GM12891 (cell line): Measurements from ENCODE around the gene IFIH1.

Experiments used
- DNase-seq: peaks from one replicate; pipeline ENCODE4 v3.0.0; 2011; ENCODE audit warnings: low spot score; ENCODE audit not compliant: insufficient read length
- FAIRE-seq: peaks from 2 replicates; lab custom pipeline; 2011; peaks lifted over from hg19 to GRCh38; lab: Jason Lieb, UNC
- PAX5 ChIP-seq: IDR thresholded peaks from 2 replicates; pipeline ENCODE4 v1.6.1; 2011; ENCODE audit warnings: low read length, moderate library complexity, mild to moderate bottlenecking; ENCODE audit not compliant: insufficient read depth, severe bottlenecking
- POLR2A ChIP-seq: IDR thresholded peaks from 2 replicates; pipeline ENCODE4 v1.6.1; 2011; ENCODE audit warnings: low read depth, low read length, control low read depth
- POLR2AphosphoS5 ChIP-seq: IDR thresholded peaks from 2 replicates; pipeline ENCODE4 v1.6.1; 2011; ENCODE audit warnings: low read depth, low read length, control low read depth
- POU2F2 ChIP-seq: IDR thresholded peaks from 2 replicates; pipeline ENCODE4 v1.6.1; 2011; ENCODE audit warnings: low read depth, mild to moderate bottlenecking, control low read depth, low read length, moderate library complexity
- SPI1 ChIP-seq: IDR thresholded peaks from 2 replicates; pipeline ENCODE4 v1.6.1; 2011; ENCODE audit warnings: low read depth, low read length, control low read depth
- TAF1 ChIP-seq: IDR thresholded peaks from 2 replicates; pipeline ENCODE4 v1.6.1; 2011; ENCODE audit warnings: low read depth, low read length, control low read depth

Gene IFIH1

DNA sequence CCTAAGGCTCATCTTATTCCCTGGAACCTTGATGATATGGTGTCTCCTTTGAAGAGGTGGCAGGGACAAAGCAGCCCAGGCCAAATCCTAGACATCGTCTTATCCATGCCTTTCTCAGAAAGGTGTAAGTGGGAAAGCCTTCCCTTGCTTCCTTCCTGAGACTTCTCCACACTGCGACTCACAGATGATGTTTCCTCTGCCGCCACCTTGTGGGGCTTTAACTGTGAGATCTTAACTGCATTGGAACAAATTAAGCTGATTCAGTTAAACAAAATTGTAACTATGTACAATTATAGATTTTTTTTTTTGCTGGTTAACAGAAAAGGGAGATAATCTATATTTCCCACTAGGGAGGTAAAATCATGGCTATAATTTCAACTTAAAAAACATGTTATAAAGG, 15.5 kb upstream of the IFIH1 start:
- DNase-seq = no peak
- peak; percentile 86 for FAIRE-seq

DNA sequence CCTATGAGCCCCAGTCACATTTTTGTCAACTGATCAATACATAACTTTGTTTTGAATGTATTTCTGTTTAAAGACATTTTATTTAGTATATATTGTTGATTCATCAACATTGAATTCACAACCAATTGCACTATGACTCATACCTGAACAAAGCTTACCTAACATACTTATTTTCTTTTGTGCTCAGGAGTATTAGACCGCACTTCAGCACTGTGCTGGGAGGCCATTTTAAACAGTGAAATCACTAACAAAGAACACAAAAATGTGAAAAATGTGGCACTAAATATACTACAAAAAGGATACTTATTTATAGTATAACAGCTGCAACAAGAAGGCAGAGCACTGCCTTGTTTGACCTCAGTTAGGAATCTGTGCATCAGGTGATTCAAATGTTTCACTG, 12.4 kb upstream of the IFIH1 start:
- DNase-seq = no peak
- TF ChIP-seq PAX5 = no peak
- no peak for TF ChIP-seq SPI1
- no peak for TF ChIP-seq POLR2A
- no peak for TF ChIP-seq POU2F2
- no peak for FAIRE-seq

More for the DNA sequence above, 15.5 kb upstream of the IFIH1 start:
- TF ChIP-seq POU2F2 (no peak), TAF1 (no peak), POLR2A (no peak), PAX5 (no peak), SPI1 (no peak), POLR2AphosphoS5 (no peak)

DNA sequence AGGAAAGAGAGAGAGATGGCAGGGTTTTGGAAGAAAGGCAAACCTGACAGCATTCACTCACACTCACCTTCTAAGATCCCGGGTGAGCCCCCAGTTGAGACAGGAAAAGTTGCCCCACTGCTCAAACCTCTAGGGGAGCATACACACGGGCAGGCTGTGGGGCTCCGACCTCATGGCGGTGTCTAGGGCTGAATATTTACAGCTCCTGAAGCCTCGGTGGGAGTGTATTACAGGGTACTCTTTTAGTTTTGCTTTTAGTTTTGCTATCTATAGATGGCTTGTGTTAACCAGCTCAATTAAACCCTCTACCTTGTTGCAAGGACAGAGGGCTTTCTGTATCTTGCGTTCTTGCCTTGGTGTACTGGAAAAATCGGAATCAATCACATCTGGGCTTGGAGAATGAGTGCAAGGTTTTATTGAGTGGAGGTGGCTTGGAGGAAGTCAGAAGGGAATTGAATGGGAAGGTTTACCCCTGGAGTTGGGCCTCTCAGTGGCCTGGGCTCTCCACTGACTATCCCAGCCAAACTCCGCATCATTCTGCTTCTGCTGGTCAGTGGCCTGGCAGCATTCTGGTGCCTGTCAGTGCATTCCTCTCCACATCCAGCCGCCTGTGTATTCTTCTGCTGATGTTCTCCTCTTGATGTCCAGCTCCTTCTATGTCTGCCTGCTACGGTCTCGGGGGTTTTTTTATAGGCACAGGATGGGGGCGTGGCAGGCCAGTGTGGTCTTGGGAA, 10.1 kb upstream of the IFIH1 start:
- FAIRE-seq = peak; percentile 47
- no peak for DNase-seq
- TF ChIP-seq PAX5 = no peak
- TF ChIP-seq TAF1 = no peak
- TF ChIP-seq SPI1 = no peak
- no peak for TF ChIP-seq POU2F2
- TF ChIP-seq POLR2AphosphoS5 = no peak
- no peak for TF ChIP-seq POLR2A

DNA sequence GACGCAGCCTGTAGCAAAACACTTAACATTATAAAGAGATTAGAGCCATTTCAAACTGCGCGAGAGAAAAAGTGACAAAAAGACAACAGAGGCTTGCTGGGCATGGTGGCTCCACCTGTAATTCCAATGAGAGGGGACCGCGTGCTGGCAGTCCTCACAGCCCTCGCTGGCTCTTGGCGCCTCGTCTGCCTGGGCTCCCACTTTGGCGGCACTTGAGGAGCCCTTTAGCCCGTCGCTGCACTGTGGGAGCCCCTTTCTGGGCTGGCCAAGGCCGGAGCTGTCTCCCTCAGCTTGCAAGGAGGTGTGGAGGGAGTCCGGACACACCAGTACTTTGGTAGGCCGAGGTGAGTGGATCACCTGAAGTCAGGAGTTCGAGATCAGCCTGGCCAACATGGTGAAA, 9.3 kb upstream of the IFIH1 start:
- DNase-seq (no peak), FAIRE-seq (no peak)
- TF ChIP-seq POU2F2 (no peak), POLR2AphosphoS5 (no peak), TAF1 (no peak), PAX5 (no peak), SPI1 (no peak), POLR2A (no peak)

DNA sequence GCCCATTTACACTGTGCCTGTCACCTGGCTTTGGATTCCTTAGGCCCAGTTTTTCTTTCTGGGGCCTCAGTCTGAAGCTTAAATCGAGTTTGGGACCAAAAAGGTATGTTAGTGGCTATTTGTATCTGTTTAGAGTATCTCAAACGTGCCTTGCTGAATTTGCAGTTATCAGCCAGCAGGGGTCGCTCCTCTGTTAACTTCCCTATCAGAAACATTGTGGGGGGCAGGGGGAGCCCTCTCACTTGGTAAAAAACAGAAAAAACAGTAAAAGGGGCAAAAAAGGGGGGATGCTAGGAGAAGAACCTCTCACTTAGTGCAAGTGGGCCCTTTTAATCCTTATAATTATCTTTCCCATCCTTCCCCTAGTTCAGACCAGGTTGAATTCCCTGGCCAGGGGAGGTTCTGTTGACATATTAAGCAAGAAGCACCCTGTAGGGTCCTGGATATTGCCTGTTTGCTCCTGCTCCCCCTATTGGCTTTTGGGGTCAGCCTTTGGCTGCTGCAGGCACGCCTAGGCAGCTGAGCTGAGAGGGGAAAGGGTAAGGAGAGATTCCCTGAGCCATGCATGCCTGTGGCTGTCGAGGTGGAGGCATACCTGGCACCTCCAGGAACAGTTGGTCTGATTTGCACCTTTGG, 8.8 kb upstream of the IFIH1 start:
- no peak for TF ChIP-seq POU2F2
- TF ChIP-seq POLR2A = no peak
- no peak for TF ChIP-seq PAX5
- no peak for TF ChIP-seq TAF1
- TF ChIP-seq POLR2AphosphoS5 = no peak
- no peak for TF ChIP-seq SPI1

DNA sequence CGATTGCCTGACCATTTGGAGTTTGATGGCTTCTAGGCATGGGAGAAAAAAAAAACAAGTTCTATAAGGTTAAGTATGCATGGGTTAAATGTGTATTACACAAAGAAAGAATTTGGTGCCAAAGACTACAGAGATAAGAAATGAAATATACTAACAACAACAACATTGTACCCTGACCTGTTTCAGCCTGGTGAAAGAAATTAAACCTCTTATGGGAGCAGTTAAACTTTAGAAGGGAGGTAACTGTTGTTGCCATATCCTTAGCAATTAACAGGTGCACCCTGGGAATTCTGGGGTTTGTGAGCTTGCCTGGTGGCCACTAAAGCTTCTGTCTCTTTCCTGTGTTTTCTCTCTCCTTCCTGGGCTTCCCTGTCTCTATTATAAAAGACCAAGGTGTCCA, 6.5 kb upstream of the IFIH1 start:
- DNase-seq (no peak), FAIRE-seq (peak; percentile 13)
- TF ChIP-seq POLR2AphosphoS5 = no peak
- TF ChIP-seq SPI1 = no peak
- TF ChIP-seq POLR2A = no peak
- TF ChIP-seq TAF1 = no peak
- TF ChIP-seq POU2F2 = no peak
- TF ChIP-seq PAX5 = no peak

More for the DNA sequence above, 8.8 kb upstream of the IFIH1 start:
- FAIRE-seq (peak; percentile 45), DNase-seq (no peak)

DNA sequence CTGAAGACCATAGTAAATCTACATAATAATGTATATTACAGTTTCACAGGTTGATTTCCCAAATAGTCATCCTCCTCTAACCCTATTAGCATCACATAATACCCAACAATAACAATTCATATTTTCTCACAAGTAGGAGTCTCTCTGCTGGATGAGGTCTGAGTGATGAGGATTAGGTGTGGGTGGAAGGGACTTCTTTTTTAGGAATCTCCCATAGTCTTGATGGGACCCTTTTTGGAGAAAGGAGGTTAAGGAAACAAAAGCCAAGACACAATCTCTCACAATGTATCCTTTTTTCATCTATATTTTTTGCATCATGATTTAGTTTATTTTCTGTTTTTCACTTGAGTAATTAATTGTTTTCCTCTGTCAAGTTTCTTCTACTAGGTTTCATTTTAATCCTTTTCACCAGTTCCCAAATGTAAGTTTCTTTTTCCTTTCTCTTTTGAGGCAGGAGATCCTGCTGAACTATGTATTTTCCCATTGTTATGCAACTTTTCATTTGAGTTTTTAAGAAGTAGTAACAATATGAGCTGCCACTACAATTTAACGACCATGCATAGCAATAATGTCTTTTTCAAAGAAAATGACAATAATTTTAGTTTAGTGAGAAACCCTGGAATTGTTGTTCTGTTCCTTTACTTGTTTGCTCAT, 2.5 kb upstream of the IFIH1 start:
- no peak for FAIRE-seq
- DNase-seq = no peak
- TF ChIP-seq TAF1 = no peak
- TF ChIP-seq POLR2A = no peak
- TF ChIP-seq SPI1 = no peak
- TF ChIP-seq POU2F2 = no peak
- no peak for TF ChIP-seq POLR2AphosphoS5
- no peak for TF ChIP-seq PAX5

DNA sequence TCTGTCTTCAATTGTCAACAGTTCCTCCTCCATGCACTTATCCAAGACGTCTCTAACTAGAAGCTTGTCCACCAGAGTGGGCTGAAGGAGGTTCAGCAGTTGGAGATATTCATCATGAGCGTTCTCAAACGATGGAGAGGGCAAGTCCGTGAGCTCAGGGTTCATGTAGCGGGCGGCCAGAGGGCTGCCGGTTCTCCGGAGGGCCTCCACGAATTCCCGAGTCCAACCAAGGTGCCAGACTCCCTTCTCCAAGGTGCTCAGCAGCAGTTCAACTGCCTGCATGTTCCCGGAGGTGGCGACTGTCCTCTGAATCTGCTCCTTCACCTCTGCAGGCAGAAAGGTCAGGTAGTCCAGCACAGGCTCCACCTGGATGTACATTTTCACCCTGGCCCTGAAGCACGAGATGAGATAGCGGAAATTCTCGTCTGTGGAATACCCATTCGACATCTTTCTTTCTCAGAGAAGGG, 590 bp downstream of the IFIH1 start:
- FAIRE-seq (no peak), DNase-seq (no peak)
- no peak for TF ChIP-seq TAF1
- no peak for TF ChIP-seq POU2F2
- no peak for TF ChIP-seq SPI1

DNA sequence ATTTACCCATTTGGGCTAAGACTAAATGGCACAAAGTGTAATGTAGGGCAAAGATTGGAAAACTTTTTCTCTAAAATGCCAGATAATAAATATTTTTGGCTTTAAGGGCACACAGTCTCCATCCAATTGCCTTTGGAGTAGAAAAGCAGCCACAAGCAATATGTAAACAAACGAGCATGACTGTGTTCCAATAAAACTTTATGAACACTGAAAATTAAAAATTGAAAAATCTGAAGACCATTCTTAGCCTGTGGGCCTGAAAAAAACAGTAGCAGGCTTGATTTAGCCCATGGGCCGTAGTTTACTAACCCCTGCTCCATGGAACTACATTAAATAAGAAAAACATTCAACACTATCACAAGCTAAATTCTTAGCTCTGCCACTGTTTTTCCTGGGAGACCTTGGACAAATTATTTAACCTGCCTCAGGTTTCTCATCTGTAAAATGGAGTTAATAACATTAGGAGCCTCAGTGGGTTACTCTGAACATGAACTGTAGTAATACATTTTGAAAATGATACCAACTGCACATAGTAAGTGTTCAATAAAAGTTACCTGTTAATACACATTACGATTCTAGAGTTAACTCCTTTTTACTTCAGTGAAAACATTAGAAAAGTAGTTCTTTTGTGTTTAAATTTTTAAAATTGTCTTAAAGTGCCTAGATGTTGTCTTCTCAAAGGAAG, 1.3 kb downstream of the IFIH1 start:
- no peak for FAIRE-seq
- no peak for DNase-seq
- TF ChIP-seq POLR2A = no peak
- TF ChIP-seq POU2F2 = no peak
- no peak for TF ChIP-seq POLR2AphosphoS5
- TF ChIP-seq PAX5 = no peak
- no peak for TF ChIP-seq TAF1
- TF ChIP-seq SPI1 = no peak
